ENCODE measurements around the gene HOXB2. TPM values are rescaled to one million over a fixed set of nuclear protein-coding genes. Genes with fewer than 3 reads are reported as not detected.

Gene HOXB2
- total and polyA plus RNA-seq, 9 of the 15 experiments (the other 6 are each of a cell fraction or from before 2014, with no cell fraction given), result 2.1 to 97.7 (median 21.2) TPM

GRCh38 chr17:48544349-48545021 is 424 bp downstream of the HOXB2 start (continued):
- TF ChIP-seq NR2C2 (CRISPR knock-in tag; IDR thresholded peaks at IDR 0.05) (no peak), NR2C2 (tag; IDR thresholded peaks at IDR 0.05) (no peak), ZNF589 (CRISPR knock-in tag; IDR thresholded peaks at IDR 0.05; ENCODE audit: low read depth) (no peak), KLF10 (CRISPR knock-in tag; IDR thresholded peaks at IDR 0.05) (no peak), HMG20B (CRISPR knock-in tag; IDR thresholded peaks at IDR 0.05) (no peak), COPS2 (conservative IDR thresholded peaks at IDR 0.05) (no peak), NCOA1 (IDR thresholded peaks at IDR 0.05; ENCODE audit: low read depth) (no peak), ID3 (CRISPR knock-in tag; IDR thresholded peaks at IDR 0.05) (no peak), ID3 (tag; IDR thresholded peaks at IDR 0.05) (no peak), HMG20A (CRISPR knock-in tag; conservative IDR thresholded peaks at IDR 0.05) (no peak), ZKSCAN8 (CRISPR knock-in tag; IDR thresholded peaks at IDR 0.05) (no peak), DIDO1 (tag; IDR thresholded peaks at IDR 0.05; ENCODE audit: low read depth) (no peak), NR2C1 (IDR thresholded peaks at IDR 0.05) (no peak), NR2C1 (tag; IDR thresholded peaks at IDR 0.05) (no peak), XRCC5 (IDR thresholded peaks at IDR 0.05; ENCODE audit: low read depth, low read length) (0 out of 2 replicates have a peak, but pooled peaks have one; percentile 28), NCOA4 (IDR thresholded peaks at IDR 0.05; ENCODE audit: partially characterized antibody) (no peak), LEF1 (IDR thresholded peaks at IDR 0.05) (no peak), NRF1 (conservative IDR thresholded peaks at IDR 0.05 in 1 of 2, IDR thresholded peaks at IDR 0.05 in 1 of 2) (no peak), SMAD2 (IDR thresholded peaks at IDR 0.05; ENCODE audit: low read depth, low read length) (no peak), CBX1 (IDR thresholded peaks at IDR 0.05; ENCODE audit: low read depth) (peak; percentile 23; the same call in 1 of the 2 replicates), PHB (CRISPR knock-in tag; IDR thresholded peaks at IDR 0.05) (no peak), DDX20 (tag; IDR thresholded peaks at IDR 0.05; ENCODE audit: low read depth) (no peak), STAG1 (CRISPR knock-in tag; IDR thresholded peaks at IDR 0.05; ENCODE audit: borderline replicate concordance) (no peak), ZNF184 (CRISPR knock-in tag; IDR thresholded peaks at IDR 0.05) (no peak), CTBP1 (IDR thresholded peaks at IDR 0.05; ENCODE audit: borderline replicate concordance) (no peak), ZBTB17 (CRISPR knock-in tag; IDR thresholded peaks at IDR 0.05) (no peak)
- TF ChIP-seq, protein P1, sequence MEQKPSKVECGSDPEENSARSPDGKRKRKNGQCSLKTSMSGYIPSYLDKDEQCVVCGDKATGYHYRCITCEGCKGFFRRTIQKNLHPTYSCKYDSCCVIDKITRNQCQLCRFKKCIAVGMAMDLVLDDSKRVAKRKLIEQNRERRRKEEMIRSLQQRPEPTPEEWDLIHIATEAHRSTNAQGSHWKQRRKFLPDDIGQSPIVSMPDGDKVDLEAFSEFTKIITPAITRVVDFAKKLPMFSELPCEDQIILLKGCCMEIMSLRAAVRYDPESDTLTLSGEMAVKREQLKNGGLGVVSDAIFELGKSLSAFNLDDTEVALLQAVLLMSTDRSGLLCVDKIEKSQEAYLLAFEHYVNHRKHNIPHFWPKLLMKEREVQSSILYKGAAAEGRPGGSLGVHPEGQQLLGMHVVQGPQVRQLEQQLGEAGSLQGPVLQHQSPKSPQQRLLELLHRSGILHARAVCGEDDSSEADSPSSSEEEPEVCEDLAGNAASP (IDR thresholded peaks at IDR 0.05), result no peak
